SKM-1 (cell line): ENCODE measurements around the gene GPR62.
"Not testable (repeated sequence)": the region's sequence is repeated elsewhere in the genome, so short reads cannot be mapped to it uniquely, and the experiment has no call there.

Experiments used
- DNase-seq: peaks from one replicate; lab custom pipeline; 2025; ENCODE audit not compliant: unreplicated experiment; lab: John Stamatoyannopoulos, UW

GPR62 gene

DNA sequence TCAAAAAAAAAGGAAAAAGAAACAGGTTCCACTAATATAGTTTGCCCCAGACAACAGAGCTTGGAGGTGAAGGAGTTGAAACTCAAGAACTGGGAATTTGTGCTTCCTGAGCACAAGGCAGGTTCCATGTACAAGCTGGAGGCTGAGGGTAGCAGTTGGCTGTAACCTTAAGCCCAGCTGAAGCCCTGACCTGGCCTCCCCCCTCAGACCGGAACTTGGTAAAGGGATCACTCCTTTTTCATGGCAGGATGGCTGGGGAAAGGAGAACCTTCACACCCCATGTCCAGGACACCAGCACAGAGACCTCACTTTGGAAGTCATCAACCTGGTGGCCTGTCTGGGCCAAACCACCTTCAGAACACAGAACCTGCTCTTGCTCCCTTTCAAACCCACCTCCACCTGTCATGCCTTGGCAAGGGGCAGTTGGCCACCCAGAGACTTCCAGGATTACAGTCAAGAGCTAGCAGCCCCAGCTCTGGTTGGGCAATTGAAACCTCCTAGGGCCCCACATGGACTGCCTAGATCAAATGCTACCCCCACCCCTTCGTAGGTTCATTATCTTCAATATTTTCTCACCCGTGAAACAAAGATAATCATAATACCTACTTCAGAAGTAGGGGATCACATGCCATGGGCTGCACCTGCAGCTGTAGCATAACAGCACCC is 37.0 kb downstream of the GPR62 start:
- DNase-seq: no peak

DNA sequence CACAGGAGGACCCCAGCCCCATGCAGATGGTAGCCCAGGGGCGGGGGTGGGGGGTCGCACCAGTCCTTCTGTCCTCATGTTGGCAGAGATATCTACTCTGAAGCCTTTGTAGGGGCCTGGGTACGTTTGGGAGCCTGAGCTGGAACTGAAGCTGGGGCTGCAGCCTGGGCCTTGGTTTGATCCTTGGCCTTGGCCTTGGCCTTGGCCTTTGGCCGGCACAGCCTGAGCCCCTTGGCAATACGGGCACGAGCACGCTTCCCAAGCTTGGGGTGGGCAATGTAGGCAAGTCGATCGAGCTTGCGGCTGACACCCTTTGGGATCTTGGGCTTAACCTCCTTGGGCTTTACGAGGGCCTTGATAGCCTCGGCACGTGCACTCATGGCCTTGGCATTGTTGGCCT is 38.5 kb downstream of the GPR62 start:
- not testable (repeated sequence) for DNase-seq

DNA sequence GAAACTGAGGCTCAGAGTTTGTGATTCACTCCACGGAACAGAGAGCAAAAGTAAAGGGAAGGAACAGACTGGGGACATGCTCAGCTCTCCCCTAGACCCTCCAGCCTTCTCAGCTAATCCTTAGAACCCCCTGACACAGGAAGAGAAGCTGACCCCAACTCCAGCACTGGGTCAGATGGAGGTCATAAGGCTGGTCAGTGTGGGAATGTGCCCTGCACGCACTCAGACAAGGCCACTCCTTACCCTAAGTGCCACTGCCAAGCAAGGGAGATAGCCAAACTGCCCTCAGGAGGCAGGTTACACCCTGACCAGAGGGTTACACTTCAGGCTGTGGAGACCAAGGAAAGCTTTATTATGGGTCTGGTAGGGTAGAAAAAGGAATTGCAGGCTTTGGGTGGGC is 39.3 kb downstream of the GPR62 start:
- DNase-seq: no peak

DNA sequence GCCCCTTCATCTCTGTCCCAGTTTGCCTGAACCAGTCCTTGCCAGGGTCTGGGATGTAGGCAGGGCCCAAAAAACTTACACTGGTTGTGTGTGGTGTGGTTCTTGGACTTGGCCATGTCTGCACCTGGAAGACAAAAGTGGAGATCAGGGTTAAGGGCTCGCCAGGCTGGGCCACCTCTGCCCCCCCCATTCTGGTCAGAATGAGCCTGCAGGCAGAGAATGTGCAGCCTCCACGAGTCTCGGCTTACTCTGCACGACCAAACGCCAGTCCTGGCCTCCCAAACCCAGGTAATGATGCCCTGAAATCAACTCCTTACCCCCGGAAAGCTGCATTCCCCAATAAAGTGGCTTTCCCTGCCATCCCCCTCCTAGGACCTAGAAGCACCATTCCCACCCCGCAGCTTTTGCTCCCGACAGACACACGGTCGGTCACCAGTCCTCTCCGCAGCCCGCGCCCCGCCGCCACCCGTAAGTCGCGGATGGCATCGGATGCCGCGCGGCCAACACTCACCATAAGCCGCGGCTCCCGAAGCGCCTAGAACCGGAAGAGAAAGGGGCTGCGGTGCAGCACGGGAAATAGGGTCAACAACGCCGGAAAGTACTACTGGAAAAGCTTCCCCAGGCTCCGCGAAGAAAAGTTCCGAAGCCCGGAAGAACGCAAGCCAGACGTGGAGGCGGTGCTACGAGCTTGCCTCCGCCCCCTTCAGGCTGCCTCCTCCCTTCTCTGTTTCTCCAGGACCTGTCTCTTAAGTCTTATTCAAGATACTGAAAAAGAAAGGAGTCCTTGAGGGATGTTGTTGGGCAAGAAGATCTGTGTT is 40.4 kb downstream of the GPR62 start, which contains the start of gene RPL29:
Gene RPL29 (minus strand): TSS at position 550 of the 818 bp plus-strand sequence. CDS start 434 bp downstream, at position 116.
- DNase-seq: peak; percentile 96

DNA sequence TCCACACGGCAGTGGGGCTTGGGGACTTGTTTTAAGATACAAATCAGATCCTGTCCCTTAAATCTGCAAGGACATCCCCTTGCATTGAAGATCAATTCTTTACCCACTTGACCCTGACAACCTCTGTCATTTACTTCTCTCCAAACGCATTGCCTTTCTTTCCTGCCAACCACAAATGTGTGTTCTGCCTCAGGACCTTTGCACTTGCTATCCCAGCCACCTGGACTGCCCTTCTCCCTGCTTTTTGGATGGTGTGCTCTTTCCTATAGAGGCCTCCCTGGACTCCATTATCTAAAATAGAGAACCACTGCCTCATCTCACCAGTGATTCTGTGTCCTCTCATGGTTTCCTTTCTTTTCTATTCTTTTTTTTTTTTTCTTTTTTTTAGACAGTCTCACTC is 42.0 kb downstream of the GPR62 start:
- DNase-seq: no peak

DNA sequence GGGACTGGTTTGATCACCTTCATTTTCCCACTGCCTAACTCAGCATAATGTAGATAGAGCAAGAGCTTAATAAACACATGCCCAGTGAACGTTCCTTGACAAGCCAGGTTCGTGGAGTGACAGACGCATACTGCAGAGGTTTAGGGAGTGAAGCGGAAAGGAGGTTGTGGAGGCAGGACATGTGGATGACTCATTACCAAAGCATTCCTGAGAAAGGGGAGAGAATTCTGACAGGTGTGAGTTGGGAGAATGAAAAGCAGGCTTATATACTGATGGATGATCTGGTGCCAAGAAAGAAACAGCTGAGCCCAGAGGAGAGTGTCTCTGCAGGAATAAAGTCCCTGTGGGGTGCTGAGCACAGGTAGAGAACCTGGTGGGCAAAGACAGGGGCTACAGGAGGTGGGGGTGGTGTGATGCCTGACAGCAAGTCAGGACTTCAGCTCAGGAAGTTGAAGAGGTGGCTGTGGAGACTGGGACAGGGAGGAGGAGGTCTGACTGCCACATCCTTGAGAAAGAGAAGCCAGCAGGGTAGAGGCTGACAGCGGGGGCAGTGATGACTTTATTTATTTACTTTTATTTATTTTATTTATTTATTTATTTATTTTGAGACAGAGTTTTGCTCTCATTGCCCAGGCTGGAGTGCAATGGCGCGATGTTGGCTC is 42.9 kb downstream of the GPR62 start:
- no peak for DNase-seq

DNA sequence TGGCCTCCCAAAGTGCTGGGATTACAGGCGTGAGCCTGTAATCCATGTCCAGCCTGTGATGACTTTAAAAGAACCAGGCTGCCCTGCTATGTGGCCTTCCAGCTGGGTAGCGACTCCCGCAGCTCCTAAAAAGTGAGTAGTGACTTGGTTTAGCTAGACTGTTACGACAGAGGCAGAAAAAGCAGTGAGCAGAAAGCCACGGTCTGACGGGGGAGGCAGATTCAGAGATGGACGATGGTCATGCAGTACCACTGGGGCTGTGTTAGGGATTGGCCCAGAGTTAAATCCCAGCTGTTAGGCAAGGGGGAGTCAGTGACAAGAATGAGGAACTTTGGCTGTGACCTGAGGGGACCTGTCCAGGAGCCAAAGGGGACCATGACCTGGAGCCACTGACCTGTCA is 43.6 kb downstream of the GPR62 start:
- peak; percentile 21 for DNase-seq

DNA sequence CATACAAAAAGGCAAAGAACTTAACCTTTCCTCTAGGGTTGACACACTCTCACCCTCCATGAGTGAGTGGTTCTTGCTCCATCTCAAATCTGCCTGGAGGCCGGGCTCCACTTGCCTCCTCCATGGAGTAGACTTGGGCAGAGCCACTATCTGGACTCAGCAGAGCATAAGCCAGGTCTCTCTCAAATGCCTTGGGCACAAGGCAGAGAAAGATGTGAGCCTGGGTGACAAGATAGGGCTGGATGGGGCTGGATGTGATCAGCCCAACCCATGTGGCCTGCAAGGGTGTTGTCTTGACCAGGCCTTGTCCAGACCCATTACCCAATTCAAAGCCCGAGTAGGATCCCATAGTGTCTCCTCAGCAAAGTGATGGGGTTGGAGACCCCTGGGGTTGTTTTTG is 44.7 kb downstream of the GPR62 start:
- DNase-seq: no peak

DNA sequence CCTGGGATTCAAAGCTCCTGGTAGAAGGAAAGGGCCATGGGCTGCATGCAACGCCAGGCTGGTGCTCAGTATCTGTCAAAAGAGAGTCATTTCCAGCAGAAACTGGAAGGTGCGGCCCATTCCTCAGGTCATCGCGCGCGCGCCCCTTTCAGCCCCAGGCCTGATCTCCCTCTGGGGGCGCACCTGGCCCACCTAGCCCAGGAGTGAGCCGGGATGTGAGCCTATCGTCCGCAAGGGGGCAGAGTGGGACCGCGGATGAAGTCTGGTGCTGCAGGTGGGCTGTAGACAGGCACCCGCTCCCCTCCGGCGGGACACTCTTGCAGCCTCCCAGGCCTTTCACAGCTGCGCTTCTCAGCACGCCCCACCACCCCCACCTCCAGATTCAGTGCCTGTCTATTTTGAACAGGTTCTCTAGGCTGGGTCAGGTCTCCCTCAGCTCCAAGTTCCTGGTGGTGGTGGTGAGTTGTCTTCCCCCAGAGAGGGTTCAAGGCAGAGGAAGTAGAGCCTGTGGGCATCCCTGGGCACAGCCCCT is 46.3 kb downstream of the GPR62 start:
- peak; percentile 35 for DNase-seq

DNA sequence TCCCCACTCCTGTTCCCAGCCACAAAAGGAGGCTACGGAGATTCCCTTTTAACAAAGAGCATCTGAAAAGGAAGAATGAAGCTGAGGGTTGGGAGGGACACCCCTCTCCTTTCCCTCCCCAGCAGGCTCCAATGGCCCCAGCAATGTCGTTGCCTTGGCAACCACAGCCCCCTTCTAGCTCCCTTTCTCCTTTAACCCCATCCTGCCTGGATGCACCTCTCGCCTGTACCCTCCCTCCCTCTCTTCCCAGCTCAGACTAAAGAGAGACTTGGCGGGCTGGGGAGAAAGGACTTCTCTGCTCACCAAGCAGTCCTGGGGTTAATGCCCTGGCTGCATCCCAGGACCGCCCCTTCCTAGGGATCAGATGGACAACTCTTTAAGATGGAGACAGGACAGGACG is 47.6 kb downstream of the GPR62 start:
- DNase-seq: no peak

DNA sequence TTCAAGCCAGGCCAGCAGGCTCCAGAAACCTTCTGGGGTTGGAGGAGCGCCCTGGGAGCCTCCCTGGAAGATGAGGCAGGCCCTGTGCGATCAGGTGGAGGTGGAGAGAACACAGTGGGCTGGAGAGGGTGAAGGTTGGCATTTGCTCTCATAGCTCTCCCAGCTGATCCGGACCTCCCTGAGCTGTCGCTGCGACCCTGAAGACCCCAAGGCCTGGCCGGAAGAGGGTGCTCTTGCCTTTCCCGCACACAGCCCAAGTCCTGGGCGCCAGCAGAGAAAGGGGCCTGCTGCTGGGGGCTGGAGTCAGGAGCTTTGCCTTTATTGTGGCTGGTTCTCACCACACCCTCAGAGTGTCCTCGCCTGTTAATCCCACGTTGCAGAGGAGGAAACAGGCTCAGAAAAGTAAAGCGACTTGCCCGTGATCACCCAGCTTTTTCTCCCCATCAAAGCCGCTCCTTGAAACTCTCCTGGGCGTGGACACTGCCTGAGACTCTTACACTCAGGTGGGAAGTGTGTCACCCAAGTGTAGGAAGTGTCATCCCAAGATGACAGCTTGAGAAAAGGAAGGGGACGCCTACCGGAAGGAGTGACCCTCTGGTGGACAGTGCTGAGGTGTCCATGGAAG is 49.1 kb downstream of the GPR62 start:
- DNase-seq: no peak

DNA sequence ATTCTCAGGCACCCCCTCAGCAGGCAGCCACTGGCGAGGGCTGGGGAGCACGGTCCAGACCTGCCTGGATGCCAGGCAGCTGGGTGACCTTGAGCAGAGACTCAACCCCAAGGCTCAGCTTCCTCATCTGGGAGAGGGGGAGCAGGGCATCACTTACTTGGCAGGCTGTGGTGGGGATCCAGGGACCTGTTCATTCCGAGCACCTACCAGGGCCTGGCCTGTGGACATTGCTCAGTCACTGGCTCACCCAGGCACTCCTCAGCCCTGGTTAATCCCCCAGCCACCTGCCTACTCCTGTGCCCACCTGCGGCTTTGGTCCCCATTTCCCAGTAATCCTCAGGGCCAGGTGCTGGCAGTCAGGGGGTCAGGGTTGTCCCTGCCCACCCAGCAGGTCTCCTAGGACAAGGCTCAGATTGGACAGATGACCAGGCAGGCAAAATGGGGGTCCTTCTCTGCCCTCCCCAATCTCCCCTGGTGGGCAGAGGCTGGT is 49.8 kb downstream of the GPR62 start:
- DNase-seq: no peak

DNA sequence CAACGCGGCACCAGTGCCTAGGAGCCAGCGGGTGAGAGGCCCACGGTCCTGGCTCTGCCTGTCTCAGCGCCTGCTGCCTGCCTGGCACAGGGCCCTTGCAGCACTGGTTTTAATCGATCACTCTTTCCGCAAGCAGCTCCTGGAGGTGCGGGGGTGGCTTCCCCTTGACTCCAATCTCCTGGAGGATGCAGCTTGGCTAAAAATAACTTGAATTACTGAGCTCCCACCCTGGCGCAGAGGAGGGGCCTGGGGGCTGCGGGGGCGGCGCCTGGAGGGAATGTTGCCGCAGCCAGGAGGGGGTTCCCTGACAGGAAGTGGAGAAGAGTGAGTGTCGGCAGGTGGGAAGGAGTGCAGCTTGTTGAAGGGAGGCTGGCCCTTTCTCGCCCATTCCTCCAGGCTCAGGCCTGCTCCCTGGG is 50.4 kb downstream of the GPR62 start:
- DNase-seq: no peak

DNA sequence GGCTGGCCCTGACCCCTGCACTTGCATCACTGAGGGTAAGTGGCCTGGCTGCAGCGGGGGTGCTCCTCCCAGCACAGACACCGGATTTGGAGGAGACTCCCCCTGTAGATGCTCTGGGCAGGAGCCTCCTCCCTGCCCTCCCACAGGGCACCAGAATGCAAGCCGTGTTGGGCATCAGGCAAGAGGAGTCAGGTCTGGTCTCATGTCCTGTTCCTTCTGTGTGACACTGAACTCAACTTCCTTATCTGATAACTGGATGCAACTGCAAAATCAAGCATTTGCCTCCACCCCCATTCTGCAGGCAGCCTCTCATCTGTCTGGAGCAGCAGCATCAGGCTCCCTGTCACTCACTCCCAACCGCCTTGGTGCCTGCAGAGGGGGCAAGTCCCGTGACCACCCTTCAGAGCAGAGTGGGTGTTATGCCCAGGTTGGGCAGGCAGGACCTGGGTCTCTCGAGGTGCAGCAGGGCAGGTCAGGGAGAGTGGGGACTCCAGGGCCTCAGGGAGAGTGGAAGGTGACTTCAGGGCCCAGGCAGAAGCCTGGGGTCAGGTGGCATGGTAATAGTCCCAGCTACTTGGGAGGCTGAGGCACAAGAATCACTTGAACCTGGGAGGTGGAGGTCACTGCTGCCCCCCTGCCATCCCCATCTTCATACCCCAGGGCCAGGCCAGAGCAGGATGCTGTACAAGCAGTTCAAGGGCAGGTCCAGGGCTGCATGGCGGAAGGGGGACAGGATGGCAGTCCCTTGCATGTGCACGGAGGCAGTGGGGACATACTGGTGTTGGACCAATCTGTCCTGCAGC is 51.0 kb downstream of the GPR62 start:
- DNase-seq: peak; percentile 54

DNA sequence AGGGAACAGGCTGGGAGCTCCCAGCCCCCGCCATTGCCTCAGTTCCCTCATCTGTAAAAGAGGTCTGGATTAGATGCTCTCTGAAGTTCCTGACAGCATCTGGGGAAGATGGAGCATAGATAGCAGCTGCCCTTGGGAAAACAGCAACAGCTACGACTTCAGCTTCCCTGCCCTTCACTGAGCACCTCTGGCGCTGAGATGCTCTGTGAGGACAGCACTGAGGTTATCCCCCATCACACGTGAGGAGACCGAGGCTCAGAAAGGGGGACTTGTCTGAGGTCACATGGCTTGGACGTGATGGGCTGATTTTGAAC is 51.6 kb downstream of the GPR62 start:
- no peak for DNase-seq
